Mesenchymal stem cell (in vitro differentiated cells and primary cell): ENCODE results near the gene SLC41A3.

Experiments used
- DNase-seq: peaks from one replicate; pipeline ENCODE4 v3.0.0-alpha.2; 2013
- H2AFZ ChIP-seq: one replicate; pipeline ENCODE4 v1.6.1; 2013; ENCODE audit warnings: low read depth, mild to moderate bottlenecking, control low read depth, inconsistent platforms, low read length, moderate library complexity
- H2AK5ac ChIP-seq: 2 replicates; pipeline ENCODE4 v1.6.1; 2013; ENCODE audit warnings: low read length, moderate library complexity, mild to moderate bottlenecking, inconsistent platforms; ENCODE audit not compliant: severe bottlenecking
- H2BK120ac ChIP-seq: one replicate; pipeline ENCODE4 v1.6.1; 2013; ENCODE audit warnings: low read depth, mild to moderate bottlenecking, inconsistent platforms, low read length, moderate library complexity
- H2BK12ac ChIP-seq, 2 experiments: one replicate each; pipeline ENCODE4 v1.6.1; 2013; ENCODE audit warnings: inconsistent platforms in 2 of 2, low read length in 2 of 2, mild to moderate bottlenecking in 2 of 2, moderate library complexity in 2 of 2, control low read depth in 1 of 2
- H2BK15ac ChIP-seq: one replicate; pipeline ENCODE4 v1.6.1; 2013; ENCODE audit warnings: mild to moderate bottlenecking, low read depth, inconsistent platforms; ENCODE audit not compliant: poor library complexity, severe bottlenecking
- H2BK5ac ChIP-seq: 2 replicates; pipeline ENCODE4 v1.6.1; 2013; ENCODE audit warnings: low read depth, mild to moderate bottlenecking, low read length, control low read depth, inconsistent platforms; ENCODE audit not compliant: poor library complexity, severe bottlenecking
- H3K14ac ChIP-seq, 2 experiments: one replicate each; pipeline ENCODE4 v1.6.1; 2013; ENCODE audit warnings: inconsistent platforms in 2 of 2, low read length in 2 of 2, control low read depth in 1 of 2, mild to moderate bottlenecking in 1 of 2, moderate library complexity in 1 of 2
- H3K18ac ChIP-seq, 2 experiments: one replicate each; pipeline ENCODE4 v1.6.1; 2013; ENCODE audit warnings: inconsistent platforms in 2 of 2, low read length in 2 of 2, control low read depth in 1 of 2, low read depth in 1 of 2, mild to moderate bottlenecking in 1 of 2
- H3K23ac ChIP-seq, 2 experiments: one replicate each; pipeline ENCODE4 v1.6.1; 2013; ENCODE audit warnings: inconsistent platforms in 2 of 2, low read length in 2 of 2, mild to moderate bottlenecking in 2 of 2, moderate library complexity in 2 of 2, control low read depth in 1 of 2
- H3K27ac ChIP-seq: 2 replicates; pipeline ENCODE4 v1.5.1; 2013; ENCODE audit warnings: mild to moderate bottlenecking, moderate library complexity, low read length, control low read depth, inconsistent platforms; ENCODE audit not compliant: poor library complexity, severe bottlenecking
- H3K27me3 ChIP-seq, 2 experiments: 2 replicates each; pipeline versions ENCODE4 v1.6.1 to v1.7.0; 2013; ENCODE audit warnings: low read length in 2 of 2, mild to moderate bottlenecking in 2 of 2, moderate library complexity in 2 of 2, control low read depth in 1 of 2, inconsistent platforms in 1 of 2; ENCODE audit not compliant: control insufficient read depth in 1 of 2, insufficient read depth in 1 of 2
- H3K36me3 ChIP-seq, 2 experiments: 2 replicates each; pipeline versions ENCODE4 v1.6.1 to v1.7.0; 2013; ENCODE audit warnings: low read length in 2 of 2, control low read depth in 1 of 2, inconsistent platforms in 1 of 2, low read depth in 1 of 2, mild to moderate bottlenecking in 1 of 2; ENCODE audit not compliant: insufficient read depth in 2 of 2, control insufficient read depth in 1 of 2
- H3K4ac ChIP-seq, 2 experiments: one replicate each; pipeline ENCODE4 v1.6.1; 2013; ENCODE audit warnings: inconsistent platforms in 2 of 2, low read length in 2 of 2, mild to moderate bottlenecking in 2 of 2, moderate library complexity in 2 of 2, control low read depth in 1 of 2, low read depth in 1 of 2
- H3K4me1 ChIP-seq: 2 replicates; pipeline ENCODE4 v1.6.1; 2013; ENCODE audit warnings: low read depth, low read length, control low read depth; ENCODE audit not compliant: control insufficient read depth, insufficient read depth
- H3K4me2 ChIP-seq: 2 replicates; pipeline ENCODE4 v1.6.1; 2013; ENCODE audit warnings: low read length, mild to moderate bottlenecking, inconsistent platforms; ENCODE audit not compliant: poor library complexity, severe bottlenecking
- H3K4me3 ChIP-seq, 2 experiments: 2 replicates each; pipeline versions ENCODE4 v1.5.1 to v1.7.0; 2013; ENCODE audit warnings: low read length in 2 of 2, mild to moderate bottlenecking in 2 of 2, control low read depth in 1 of 2, low read depth in 1 of 2; ENCODE audit not compliant: insufficient read depth in 1 of 2
- H3K79me1 ChIP-seq: replicated peaks from 2 replicates; pipeline ENCODE4 v1.6.1; 2013; ENCODE audit warnings: mild to moderate bottlenecking, control low read depth, low read length, inconsistent platforms; ENCODE audit not compliant: poor library complexity, severe bottlenecking
- H3K9ac ChIP-seq: 2 replicates; pipeline ENCODE4 v1.7.0; 2013; ENCODE audit warnings: mild to moderate bottlenecking, low read length, moderate library complexity
- H3K9me3 ChIP-seq: 2 replicates; pipeline ENCODE4 v1.7.0; 2013; ENCODE audit warnings: mild to moderate bottlenecking, low read length; ENCODE audit not compliant: control insufficient read depth
- H4K8ac ChIP-seq: one replicate; pipeline ENCODE4 v1.6.1; 2013; ENCODE audit warnings: inconsistent platforms, mild to moderate bottlenecking, low read length, moderate library complexity
- H4K91ac ChIP-seq: one replicate; pipeline ENCODE4 v1.6.1; 2013; ENCODE audit warnings: mild to moderate bottlenecking, low read length, inconsistent platforms
- WGBS: methylation state at CpG from one replicate; pipeline ENCODE4 v1.1.7; 2013; ENCODE audit warnings: mixed read lengths; 5-methylcytosine and 5-hydroxymethylcytosine counted together

Gene SLC41A3

GRCh38 chr3:126026761-126027160 lies 57.2 kb downstream of the SLC41A3 start:
- H2BK12ac ChIP-seq = no peak overlapping the region
- H2BK15ac ChIP-seq = no peak overlapping the region
- 92% methylated on average over 6 of the region's 6 CpGs for WGBS

GRCh38 chr3:126026277-126026751 lies 57.6 kb downstream of the SLC41A3 start:
- Histone ChIP-seq H2BK15ac (no peak overlapping the region), H2BK120ac (no peak overlapping the region), H2AK5ac (no peak overlapping the region), H3K9ac (no peak overlapping the region), H3K14ac (no peak overlapping the region), H3K27ac (no peak overlapping the region), H2BK5ac (no peak overlapping the region), H4K91ac (no peak overlapping the region), H3K18ac (no peak overlapping the region), H2BK12ac (no peak overlapping the region), H3K9me3 (peaks cover 14% of the 10 kb centered on the region), H3K36me3 (peaks cover 4 to 30% of the 10 kb centered on the region in 2 experiments), H3K79me1 (no peaks in the 10 kb centered on the region), H3K4me3 (no peak overlapping the region), H3K4ac (no peak overlapping the region), H3K23ac (peak overlapping the region in 1 of 2 experiments; percentile 56), H3K4me1 (peaks cover 2% of the 10 kb centered on the region), H2AFZ (no peak overlapping the region), H4K8ac (no peak overlapping the region), H3K4me2 (no peak overlapping the region), H3K27me3 (no peaks in the 10 kb centered on the region)
- 96% methylated on average over 11 of the region's 11 CpGs for WGBS
- no peak for DNase-seq

More at GRCh38 chr3:126026761-126027160, 57.2 kb downstream of the SLC41A3 start:
- Histone ChIP-seq H3K27ac (no peak overlapping the region), H2BK120ac (no peak overlapping the region), H3K4ac (no peak overlapping the region), H2AK5ac (no peak overlapping the region), H2AFZ (no peak overlapping the region), H3K79me1 (no peaks in the 10 kb centered on the region), H3K27me3 (no peaks in the 10 kb centered on the region), H3K9me3 (peaks cover 14% of the 10 kb centered on the region), H3K4me1 (peaks cover 2% of the 10 kb centered on the region), H3K14ac (no peak overlapping the region), H4K8ac (no peak overlapping the region), H3K36me3 (peaks cover 4 to 32% of the 10 kb centered on the region in 2 experiments), H3K23ac (no peak overlapping the region), H2BK5ac (no peak overlapping the region), H3K4me3 (no peak overlapping the region), H4K91ac (no peak overlapping the region), H3K18ac (no peak overlapping the region), H3K4me2 (no peak overlapping the region), H3K9ac (no peak overlapping the region)
- no peak for DNase-seq

- Histone ChIP-seq H2BK120ac (no peak overlapping the region), H4K8ac (no peak overlapping the region), H3K4me3 (no peak overlapping the region), H3K9ac (no peak overlapping the region), H3K4me1 (peaks cover 2% of the 10 kb centered on the region), H3K79me1 (no peaks in the 10 kb centered on the region), H2AFZ (no peak overlapping the region), H3K23ac (no peak overlapping the region), H3K27me3 (no peaks in the 10 kb centered on the region), H4K91ac (no peak overlapping the region), H2BK5ac (no peak overlapping the region), H3K27ac (no peak overlapping the region), H3K4me2 (no peak overlapping the region), H3K18ac (no peak overlapping the region), H3K36me3 (peaks cover 4 to 30% of the 10 kb centered on the region in 2 experiments), H2BK12ac (no peak overlapping the region), H2AK5ac (no peak overlapping the region), H3K9me3 (peaks cover 14% of the 10 kb centered on the region), H2BK15ac (no peak overlapping the region), H3K4ac (no peak overlapping the region), H3K14ac (no peak overlapping the region)
- WGBS = 92% methylated on average over 4 of the region's 4 CpGs
- DNase-seq = no peak
Measured at GRCh38 chr3:126025862-126026261, 58.1 kb downstream of the SLC41A3 start.

GRCh38 chr3:126025116-126025729 lies 58.7 kb downstream of the SLC41A3 start:
- H4K8ac ChIP-seq = no peak overlapping the region
- H3K9me3 ChIP-seq = peaks cover 14% of the 10 kb centered on the region
- no peak overlapping the region for H3K4me3 ChIP-seq
- no peaks in the 10 kb centered on the region for H3K27me3 ChIP-seq
- H3K14ac ChIP-seq = no peak overlapping the region
- H3K9ac ChIP-seq = no peak overlapping the region
- no peak overlapping the region for H4K91ac ChIP-seq
- peaks cover 2% of the 10 kb centered on the region for H3K4me1 ChIP-seq
- H3K79me1 ChIP-seq = no peaks in the 10 kb centered on the region
- H3K23ac ChIP-seq = peak overlapping the region in 1 of 2 experiments; percentile 6
- H3K18ac ChIP-seq = no peak overlapping the region
- no peak overlapping the region for H2BK12ac ChIP-seq
- H3K4ac ChIP-seq = no peak overlapping the region
- no peak overlapping the region for H2BK5ac ChIP-seq
- no peak overlapping the region for H2BK15ac ChIP-seq
- WGBS = 90% methylated on average over 11 of the region's 14 CpGs
- H3K4me2 ChIP-seq = no peak overlapping the region
- H2BK120ac ChIP-seq = no peak overlapping the region
- H3K36me3 ChIP-seq = peaks cover 4 to 30% of the 10 kb centered on the region in 2 experiments
- no peak overlapping the region for H3K27ac ChIP-seq
- no peak for DNase-seq
- H2AFZ ChIP-seq = no peak overlapping the region
- no peak overlapping the region for H2AK5ac ChIP-seq
